ENCODE measurements around the gene TREM1.
"Not testable (repeated sequence)": the region's sequence is repeated elsewhere in the genome, so short reads cannot be mapped to it uniquely, and the experiment has no call there.

TREM1 gene

DNA sequence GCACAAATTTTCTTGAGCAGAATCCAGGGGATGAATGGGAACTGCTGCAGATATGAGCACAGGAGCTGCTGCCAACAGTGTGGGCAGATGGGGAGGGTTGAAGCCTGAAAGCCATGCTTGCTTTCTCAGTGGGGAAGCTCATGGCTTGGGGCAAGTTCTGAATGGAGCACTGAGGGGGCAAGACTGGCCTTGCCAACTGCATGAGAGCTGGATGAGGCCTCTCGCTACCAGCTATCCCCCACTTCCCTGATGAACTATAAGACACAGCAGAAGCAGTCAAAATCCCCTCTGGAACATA is 28.3 kb downstream of the TREM1 start:
- DNase-seq (ENCODE audit: low read depth in 2 of 2): no peak

DNA sequence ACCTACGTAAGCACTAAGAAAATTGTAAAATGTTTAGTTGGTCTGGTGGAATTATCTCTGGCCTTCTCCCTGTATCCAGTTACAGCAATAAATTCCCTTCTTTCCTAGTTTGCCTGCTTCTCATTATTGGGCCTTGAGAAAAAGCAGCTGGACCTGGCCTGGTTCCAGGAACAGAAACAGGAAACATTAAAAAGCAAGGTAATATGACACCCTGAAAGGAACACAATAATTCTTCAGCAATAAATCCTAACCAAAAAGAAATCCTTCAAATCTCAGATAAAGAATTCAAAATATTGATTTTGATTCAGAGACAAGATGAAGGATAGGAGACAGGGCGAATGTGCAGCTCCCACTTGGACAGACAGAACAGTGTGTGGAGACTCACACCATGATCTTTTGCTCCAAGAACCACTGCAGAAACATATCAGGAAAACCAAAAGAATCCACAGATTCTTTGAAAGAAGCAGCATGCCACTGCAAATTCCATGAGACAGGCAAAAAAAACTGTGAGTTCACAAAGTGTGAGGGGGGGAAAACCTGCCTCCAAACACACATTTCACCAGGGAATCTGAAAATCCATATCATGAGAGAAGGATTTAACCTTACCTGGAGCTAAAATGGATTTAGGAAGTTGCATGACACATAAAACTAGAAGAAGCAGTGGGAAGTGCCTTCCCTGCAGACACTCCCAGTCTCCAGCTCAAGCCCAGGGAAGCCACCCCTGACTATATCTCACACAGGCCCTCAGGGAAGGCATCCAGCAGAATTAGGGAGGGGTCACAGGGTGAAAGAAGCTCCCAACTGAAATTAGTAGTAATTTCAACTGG is 28.9 kb downstream of the TREM1 start:
- peak; percentile 51 to 64 for DNase-seq (ENCODE audit: low read depth in 2 of 2)

DNA sequence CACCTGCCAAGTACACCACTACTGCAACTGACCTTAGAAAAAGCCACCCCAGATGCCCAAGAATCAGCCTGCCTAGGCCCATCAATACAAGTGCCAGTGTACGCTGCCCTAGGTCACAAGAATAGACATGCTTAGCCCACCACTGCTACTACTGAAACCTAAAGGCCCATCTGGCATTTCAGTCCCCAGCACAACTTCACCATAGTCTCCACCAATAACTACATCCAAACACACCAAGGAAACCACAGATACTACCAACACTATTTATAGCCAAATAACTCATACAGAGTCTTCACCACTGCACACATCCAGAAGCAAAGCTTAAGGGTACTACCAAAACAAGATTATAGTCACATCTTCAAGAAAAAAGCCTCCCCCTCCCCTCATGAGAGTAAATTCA is 30.1 kb downstream of the TREM1 start:
- no peak for DNase-seq (ENCODE audit: low read depth in 2 of 2)

DNA sequence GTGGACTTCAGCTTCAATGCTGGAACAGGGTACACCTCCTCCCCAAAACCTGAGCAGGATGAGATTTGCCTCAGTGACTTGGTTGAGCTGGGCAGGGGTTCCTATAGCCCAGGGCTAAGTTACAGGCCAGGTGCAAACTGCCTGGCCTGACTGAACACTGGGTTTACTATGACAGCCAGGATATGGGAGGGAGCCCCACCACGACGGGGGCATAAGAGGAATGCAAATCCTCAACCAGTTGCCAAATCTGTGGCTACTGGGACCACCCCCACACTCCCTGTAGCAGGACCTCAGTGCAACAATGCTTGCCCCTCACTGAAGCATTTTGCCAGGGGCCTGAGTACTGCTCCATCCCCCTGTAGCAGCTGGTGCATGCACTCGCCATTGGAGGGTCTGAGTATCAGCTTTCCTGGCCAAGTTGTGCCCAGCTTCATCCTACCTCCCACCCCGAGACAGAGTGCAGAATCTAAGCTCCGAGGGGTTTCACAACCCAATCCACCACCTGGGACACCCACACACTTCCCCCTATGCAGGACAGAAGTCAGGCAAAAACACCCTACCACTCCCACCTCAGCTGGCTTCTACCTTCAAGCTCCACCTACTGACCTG is 30.7 kb downstream of the TREM1 start:
- no peak for DNase-seq (ENCODE audit: low read depth in 2 of 2)

DNA sequence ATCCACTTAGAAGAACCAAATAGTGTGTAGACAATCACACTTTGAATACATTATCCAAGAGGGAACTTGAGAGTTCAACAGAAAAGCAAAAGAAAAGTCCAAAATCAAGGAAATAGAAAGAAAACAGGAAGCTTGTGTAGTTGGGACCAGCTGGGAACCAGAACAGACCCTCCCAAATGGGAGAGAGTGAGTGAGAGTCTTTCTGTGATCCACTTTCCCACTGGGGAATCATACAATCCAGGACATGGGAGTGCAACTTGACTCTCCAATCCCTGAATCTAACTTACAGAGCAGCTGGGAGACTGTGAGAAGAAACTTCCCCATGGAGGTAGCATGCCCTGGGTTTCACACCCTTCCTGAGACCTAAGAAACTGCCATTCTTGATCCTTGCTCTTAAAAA is 31.4 kb downstream of the TREM1 start:
- DNase-seq (ENCODE audit: low read depth in 2 of 2): no peak

- no peak for DNase-seq (ENCODE audit: low read depth in 2 of 2)
These were observed 33.9 kb downstream of the TREM1 start for GRCh38 chr6:41252401-41253169.

DNA sequence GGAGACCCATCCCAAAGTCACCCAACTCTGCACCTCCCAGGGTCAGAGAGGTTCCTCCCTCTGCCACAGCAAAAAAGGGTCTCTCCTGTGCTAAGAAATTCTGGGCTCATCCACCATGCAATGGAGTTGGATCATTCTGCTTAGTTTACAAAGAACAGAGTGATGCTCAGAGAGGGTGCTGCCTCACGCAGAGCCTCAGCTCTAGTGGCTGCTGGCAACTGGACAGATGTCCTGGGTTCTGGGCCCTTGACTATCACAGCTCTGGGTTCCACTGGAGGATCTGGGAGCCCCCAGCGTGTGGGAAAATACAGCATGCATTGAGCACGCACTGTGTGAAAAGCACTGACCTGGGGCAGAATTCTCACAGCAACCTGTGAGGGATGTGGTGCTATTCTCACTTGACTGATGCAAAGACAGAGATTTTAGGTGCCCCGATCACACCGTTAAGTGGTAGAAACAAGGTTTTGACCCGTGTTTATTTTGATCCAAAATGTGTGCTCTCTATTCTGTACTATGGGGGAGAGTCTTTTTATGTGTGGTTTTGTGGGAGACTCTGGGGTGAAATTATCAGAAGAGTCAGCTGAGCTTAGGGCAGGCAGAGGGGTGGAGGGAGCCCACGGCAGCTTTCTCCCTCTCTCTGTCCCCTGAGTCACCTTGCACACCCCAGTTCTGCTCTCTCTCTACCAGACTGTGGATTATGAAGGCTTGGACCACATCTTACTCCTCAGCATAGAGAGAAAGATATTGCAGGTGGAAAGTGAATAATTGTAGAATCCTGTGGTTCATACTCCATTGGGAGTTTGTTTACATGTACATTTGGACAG is 38.4 kb downstream of the TREM1 start:
- DNase-seq (ENCODE audit: low read depth in 2 of 2): no peak

DNA sequence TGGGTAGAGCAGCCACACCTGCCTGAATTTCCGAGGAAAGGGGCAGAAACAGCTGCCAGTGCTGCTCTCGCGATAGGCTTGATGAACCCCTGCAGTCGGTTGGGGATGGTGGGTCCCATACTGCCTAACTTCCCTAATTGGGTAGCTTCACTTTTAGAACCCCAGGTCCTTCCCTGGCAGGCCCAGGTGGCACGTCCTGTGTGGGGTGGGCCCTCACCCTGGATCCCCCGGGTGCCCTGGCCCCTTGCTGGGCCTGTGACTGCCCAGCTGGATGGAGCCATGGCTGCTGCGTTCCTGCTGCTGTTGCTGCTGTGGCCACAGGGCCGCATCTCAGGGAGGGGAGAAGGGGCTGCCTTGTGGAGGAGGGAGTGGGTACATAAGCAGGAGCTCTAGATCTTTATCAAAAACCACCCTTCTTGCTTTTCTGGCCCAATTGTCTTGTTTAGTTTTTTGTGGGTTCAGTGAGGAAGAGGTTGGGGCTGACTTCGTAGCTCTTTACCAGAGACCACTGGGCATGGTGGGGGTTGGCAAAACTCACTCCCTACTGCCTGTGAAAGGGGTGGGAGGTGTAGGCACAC is 39.1 kb downstream of the TREM1 start:
- no peak for DNase-seq (ENCODE audit: low read depth in 2 of 2)

DNA sequence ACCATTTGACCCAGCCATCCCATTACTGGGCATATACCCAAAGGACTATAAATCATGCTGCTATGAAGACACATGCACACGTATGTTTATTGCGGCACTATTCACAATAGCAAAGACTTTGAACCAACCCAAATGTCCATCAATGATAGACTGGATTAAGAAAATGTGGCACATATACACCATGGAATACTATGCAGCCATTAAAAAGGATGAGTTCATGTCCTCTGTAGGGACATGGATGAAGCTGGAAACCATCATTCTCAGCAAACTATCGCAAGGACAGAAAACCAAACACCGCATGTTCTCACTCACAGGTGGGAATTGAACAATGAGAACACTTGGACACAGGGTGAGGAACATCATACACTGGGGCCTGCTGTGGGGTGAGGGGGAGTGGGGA is 40.0 kb downstream of the TREM1 start:
- not testable (repeated sequence) for DNase-seq (ENCODE audit: low read depth in 2 of 2)

DNA sequence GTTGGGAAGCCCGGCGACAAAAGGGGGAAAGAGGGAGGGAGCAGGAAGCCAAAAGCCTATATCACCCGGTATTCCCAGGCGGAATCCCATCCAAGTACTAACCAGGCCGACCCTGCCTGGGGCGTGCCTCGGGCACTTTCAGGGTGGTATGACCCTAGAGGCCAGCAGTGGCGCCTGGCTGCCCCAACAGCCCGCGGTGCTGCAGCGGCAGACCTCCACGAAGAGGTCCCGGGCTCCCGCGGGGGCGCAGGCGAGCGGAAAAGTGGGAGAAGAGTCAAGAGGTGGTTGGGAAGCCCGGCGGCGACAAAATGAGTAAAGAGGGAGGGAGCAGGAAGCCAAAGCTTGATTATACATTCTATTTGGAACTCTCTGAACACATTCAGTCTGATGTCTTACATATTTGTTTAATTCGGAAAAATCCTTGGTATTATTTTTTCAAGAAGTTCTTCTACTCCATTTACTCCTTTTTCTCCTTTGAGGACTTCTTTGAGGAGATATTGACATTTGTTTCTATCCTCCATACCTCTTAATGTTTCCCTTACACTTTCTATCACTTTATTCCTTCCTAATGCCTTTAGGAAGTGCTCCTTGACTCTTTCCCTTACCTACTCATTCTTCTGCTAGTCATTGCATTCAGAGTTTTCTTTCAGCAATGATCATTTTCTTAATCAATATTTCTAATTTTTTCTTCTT is 46.9 kb downstream of the TREM1 start:
- no peak for DNase-seq (ENCODE audit: low read depth in 2 of 2)

DNA sequence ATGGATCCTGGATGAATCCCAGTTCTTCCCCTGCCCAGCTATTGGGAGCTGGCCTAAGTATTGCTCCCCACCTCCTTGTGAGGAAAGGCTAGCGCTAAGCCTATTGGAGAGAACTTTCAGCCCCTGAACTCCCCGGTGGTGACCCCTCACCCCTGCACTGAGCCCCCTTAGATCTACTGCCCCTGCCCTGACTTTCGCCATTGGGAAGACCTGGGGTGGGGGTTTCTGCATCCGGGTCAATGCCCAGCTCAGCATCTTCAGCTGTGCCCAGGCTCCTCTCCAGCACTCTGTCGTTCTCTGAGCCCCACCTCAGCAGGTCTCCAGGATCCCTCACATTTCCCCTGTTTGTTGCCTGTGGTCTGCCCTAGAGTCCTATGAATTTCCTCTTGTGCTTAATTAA is 49.4 kb downstream of the TREM1 start:
- DNase-seq (ENCODE audit: low read depth in 2 of 2): no peak

GRCh38 chr6:41236276-41236675 is 50.2 kb downstream of the TREM1 start:
- DNase-seq (ENCODE audit: low read depth in 2 of 2): no peak

DNA sequence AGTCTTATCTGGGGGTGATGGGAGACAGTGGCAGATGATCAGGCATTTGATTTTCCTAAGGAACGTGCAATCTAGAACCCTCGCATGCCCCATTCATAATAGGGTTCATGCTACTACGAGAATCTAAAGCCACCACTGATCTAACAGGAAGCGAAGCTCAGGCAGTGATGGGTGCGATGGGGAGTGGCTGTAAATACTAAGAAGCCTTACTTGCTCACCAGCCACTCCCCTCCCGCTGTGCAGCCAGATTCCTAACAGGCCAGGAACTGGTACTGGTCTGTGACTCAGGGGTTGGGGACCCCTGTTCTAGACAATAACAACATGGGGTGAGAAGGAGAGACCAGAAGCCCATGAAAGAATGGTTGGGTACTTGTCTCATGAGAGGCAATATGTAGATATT is 53.8 kb downstream of the TREM1 start:
- no peak for DNase-seq (ENCODE audit: low read depth in 2 of 2)

GRCh38 chr6:41231246-41231645 is 55.2 kb downstream of the TREM1 start:
- no peak for DNase-seq (ENCODE audit: low read depth in 2 of 2)

GRCh38 chr6:41229721-41230120 is 56.8 kb downstream of the TREM1 start:
- DNase-seq (ENCODE audit: low read depth in 2 of 2): no peak

DNA sequence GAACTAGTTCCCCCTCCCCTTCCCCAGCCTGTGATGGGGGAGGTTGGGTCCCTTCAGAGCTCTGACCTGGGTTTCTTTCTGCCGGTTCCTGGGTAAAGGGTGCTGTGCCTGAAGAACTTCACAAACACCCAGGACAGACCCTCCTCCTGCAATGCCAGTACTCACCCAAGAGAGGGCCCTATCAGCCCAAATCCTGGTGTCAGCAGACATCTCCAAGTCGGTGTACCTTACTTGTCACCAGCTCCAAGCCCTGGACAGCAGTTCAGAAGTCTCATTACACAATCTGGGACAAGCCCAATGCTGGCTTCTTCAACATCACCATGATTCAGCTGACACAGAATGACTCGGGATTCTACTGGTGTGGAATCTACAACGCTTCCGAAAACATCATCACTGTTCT is 57.9 kb downstream of the TREM1 start:
- DNase-seq (ENCODE audit: low read depth in 2 of 2): no peak

DNA sequence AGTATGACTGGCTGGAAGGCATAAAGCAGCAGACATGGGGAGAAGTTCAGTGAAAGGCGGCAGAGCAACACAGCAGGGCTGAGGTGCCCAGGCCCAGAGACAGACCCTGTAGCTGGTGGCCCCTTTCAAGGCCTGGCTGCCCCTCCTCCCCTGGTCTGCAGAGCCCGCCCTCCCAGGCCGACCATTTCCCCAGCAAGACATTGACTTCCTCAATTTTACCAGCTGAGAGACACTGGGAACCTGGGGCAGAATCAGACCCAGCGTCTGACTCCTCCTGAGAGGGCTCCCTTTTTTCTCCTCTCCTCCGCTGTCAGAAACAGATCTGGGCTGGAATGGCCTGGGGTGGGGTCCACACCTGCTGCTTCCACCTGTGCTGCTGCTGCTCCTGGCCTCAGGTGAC is 58.4 kb downstream of the TREM1 start, which contains the start of gene TREML4:
TREML4 (plus strand) TSS at position 254 of the 400 bp plus-strand sequence; CDS start at position 333, 79 bp downstream.
- DNase-seq (ENCODE audit: low read depth in 2 of 2): no peak

GRCh38 chr6:41226752-41227151 is 59.7 kb downstream of the TREM1 start:
- no peak for DNase-seq (ENCODE audit: low read depth in 2 of 2)

- no peak for DNase-seq (ENCODE audit: low read depth in 2 of 2)
These were observed 61.7 kb downstream of the TREM1 start for GRCh38 chr6:41224800-41225199.
